Activated CD8-positive, alpha-beta T cell treated with anti-CD3 and anti-CD28 coated beads, Interleukin-2, amount 10 ng/mL, durations not matched to agents 7 days and 5 days (primary cell): ENCODE results near the gene TMOD2. TPM values are rescaled to one million over a fixed set of nuclear protein-coding genes. Genes with fewer than 3 reads are reported as not detected.
"Not testable (repeated sequence)": the region's sequence is repeated elsewhere in the genome, so short reads cannot be mapped to it uniquely, and the experiment has no call there.

Source experiments
- ATAC-seq: fragments of 150-1000 bp; cut with Tn5 transposase; one replicate; pipeline ENCODE4 v1.10.0; 2021; ENCODE audit warnings: moderate library complexity
- CTCF ChIA-PET: fragments of 350-600 bp; sonication (Branson Sonifier 250); formaldehyde crosslinking; loops from one replicate; lab custom pipeline; 2021; ENCODE audit warnings: antibody characterized with exemption; lab: Charles Lee
- POLR2A ChIA-PET: fragments of 350-600 bp; sonication (Branson Sonifier 250); formaldehyde crosslinking; loops from one replicate; lab custom pipeline; 2021; ENCODE audit warnings: antibody characterized with exemption; lab: Charles Lee
- DNase-seq: peaks from one replicate; pipeline ENCODE4 v3.0.0-alpha.2; 2020
- H3K27ac Mint-ChIP-seq: one replicate; pipeline ENCODE4 v1.8.0; 2021; ENCODE audit warnings: mild to moderate bottlenecking, mixed read lengths
- H3K27me3 Mint-ChIP-seq: one replicate; pipeline ENCODE4 v1.8.0; 2021; ENCODE audit warnings: low read depth, mixed read lengths
- H3K36me3 Mint-ChIP-seq: one replicate; pipeline ENCODE4 v1.8.0; 2021; ENCODE audit warnings: low read depth, mixed read lengths
- H3K4me1 Mint-ChIP-seq: one replicate; pipeline ENCODE4 v1.8.0; 2021; ENCODE audit warnings: low read depth, mixed read lengths
- H3K4me3 Mint-ChIP-seq: one replicate; pipeline ENCODE4 v1.8.0; 2021; ENCODE audit warnings: mild to moderate bottlenecking, mixed read lengths
- H3K9me3 Mint-ChIP-seq: one replicate; pipeline ENCODE4 v1.8.0; 2022; ENCODE audit warnings: mixed read lengths; ENCODE audit not compliant: insufficient read depth
- total RNA-seq, 2 experiments: library from RNA; stranded (reverse); gene quantifications; one replicate each; pipeline ENCODE4 v1.2.3, GENCODE V29; 2021

The TMOD2 gene
- total RNA-seq, 2 experiments from 2014 or later, result 12.0 to 12.5 TPM

DNA sequence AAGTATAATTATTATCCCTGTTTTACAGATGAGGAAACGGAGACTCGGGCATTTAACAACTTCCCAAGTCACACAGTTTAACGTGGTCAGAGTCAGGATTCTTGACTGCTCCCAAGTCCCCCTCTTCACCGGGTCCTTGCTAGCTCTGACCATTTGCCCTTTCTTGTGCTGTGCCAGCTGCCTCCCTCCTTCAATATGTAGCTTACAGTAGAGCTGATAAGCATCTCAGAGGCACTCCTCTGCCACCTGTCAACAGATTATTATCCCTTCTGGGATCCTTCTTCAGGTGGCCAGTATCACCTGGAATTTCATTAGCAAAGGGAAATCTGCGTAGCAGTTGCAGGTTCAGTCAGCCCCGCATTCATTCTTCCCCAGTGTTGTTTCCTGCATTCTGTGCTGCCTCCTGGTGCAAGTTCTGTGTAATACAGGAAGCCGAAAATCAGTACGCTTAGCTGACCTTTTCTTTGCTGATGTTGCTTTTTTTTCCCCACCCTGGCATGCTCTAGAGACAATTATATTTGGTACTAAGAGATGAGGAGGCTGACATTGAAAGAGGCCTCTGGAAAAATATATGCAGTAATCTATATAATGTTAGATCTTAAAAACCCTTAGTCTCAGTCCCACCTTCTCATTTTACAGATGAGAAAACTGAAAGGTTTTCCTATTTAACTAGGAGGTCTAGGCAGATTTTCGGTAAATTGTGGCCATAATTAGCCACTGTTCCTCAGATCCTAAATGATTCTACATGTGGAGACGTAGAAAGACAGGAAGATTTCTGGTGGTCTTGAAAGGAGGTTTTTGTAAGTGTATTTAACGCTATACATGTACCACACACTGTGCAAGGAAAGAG lies 24.8 kb downstream of the TMOD2 start:
- POLR2A ChIA-PET, result interaction anchor here (1.7 to 2.5 kb wide), 2 partner anchors 39 to 126 kb away, joined by 4 to 10 read pairs; partner anchors contain the start of gene LYSMD2
- H3K4me3 Mint-ChIP-seq, result no peak overlapping the region
- peak; percentile 64 for DNase-seq
- no peak overlapping the region for H3K27ac Mint-ChIP-seq
- H3K9me3 Mint-ChIP-seq, result no peaks in the 10 kb centered on the region
- CTCF ChIA-PET, result interaction anchor here (0.6 to 6.7 kb wide), 68 partner anchors 9 to 1104 kb away, joined by 3 to 164 read pairs (median 5); partner anchors contain the start of genes DMXL2, LYSMD2, SCG3 and TMOD2
- H3K4me1 Mint-ChIP-seq, result peaks cover 6% of the 10 kb centered on the region
- H3K36me3 Mint-ChIP-seq, result peaks cover 24% of the 10 kb centered on the region
- no peaks in the 10 kb centered on the region for H3K27me3 Mint-ChIP-seq
- no peak for ATAC-seq

DNA sequence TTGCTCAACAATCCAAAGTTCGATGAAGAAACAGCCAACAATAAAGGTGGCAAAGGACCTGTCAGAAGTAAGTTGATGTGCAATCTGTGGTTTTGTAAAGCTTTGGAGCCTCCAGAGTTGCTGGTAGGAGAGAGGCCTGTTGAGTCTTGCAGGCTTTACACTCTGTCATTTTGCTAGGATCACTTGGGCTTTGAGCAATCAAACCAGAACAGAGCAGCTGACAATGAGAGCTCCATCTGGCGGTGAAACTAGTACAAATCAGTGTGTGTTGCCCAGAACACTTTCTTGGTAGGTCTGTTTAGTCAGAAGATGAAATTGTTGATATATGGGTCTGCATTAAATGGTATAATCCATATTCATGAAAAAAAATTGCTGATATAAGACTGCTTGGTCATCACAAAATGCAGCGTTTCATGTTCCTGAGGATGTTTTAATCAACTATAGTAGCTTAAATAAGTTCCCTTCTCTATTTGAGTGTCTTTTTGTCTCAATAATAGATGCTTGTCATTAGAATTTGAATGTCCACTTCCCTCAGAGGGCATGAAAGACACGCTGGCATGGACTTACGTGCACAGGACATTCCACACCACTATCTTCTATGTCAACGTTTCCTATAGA lies 25.7 kb downstream of the TMOD2 start:
- no peak overlapping the region for H3K27ac Mint-ChIP-seq
- peaks cover 9% of the 10 kb centered on the region for H3K4me1 Mint-ChIP-seq
- POLR2A ChIA-PET, result interaction anchor here (1.7 to 2.5 kb wide), 2 partner anchors 40 to 127 kb away, joined by 4 to 10 read pairs; partner anchors contain the start of gene LYSMD2
- no peaks in the 10 kb centered on the region for H3K27me3 Mint-ChIP-seq
- ATAC-seq (peak; percentile 73), DNase-seq (peak; percentile 80)
- no peak overlapping the region for H3K4me3 Mint-ChIP-seq
- H3K9me3 Mint-ChIP-seq, result no peaks in the 10 kb centered on the region
- peaks cover 30% of the 10 kb centered on the region for H3K36me3 Mint-ChIP-seq
- CTCF ChIA-PET, result interaction anchor here (0.6 to 6.7 kb wide), 60 partner anchors 8 to 474 kb away, joined by 3 to 164 read pairs (median 5); partner anchors contain the start of genes DMXL2, LYSMD2, TMOD2 and TMOD3

DNA sequence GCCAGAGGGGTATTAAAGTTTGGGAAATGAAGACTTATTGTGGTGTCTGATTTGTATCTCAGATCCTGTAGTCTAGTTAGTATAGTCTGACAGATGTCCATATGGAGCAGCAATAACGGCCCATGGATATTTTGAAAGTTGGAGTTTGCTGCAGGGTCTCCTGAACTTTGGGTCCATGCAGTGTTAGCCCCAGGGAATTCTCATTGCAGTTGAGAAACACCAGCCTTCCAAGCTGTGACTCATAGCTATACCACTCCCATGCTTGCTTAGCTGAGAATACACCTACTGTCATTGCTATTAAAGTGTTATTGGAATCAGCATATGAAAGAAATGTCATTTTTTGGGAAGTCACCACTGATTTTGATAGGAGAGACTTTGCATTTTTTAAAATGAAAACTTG lies 29.2 kb downstream of the TMOD2 start:
- ChIA-PET CTCF (interaction anchor here (0.8 to 1.9 kb wide), 5 partner anchors 123 to 359 kb away, joined by 3 to 10 read pairs (median 3); no protein-coding TSS in a partner anchor), POLR2A (no interaction called here)
- Mint-ChIP-seq H3K9me3 (no peaks in the 10 kb centered on the region), H3K4me1 (peaks cover 9% of the 10 kb centered on the region), H3K27ac (no peak overlapping the region), H3K27me3 (no peaks in the 10 kb centered on the region), H3K4me3 (no peak overlapping the region), H3K36me3 (peaks cover 39% of the 10 kb centered on the region)
- DNase-seq (no peak), ATAC-seq (no peak)

DNA sequence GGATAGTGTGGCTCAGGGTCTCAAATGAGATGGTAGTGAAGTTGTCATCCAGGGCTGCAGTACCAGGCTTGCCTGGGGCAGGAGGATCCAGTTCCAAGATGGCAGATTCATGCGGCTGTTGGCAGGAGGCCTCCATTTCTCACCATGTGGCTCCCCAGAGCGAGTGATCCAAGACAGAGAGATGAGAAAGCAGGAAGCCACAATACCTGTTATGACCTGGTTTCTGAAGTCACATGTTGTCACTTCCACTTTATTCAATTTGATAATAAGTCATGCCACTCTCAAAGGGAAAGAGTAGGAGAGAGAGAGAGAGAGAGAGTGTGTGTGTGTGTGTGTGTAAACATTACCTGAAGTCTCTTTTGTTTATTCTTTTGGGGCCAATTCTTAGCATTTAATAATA lies 30.1 kb downstream of the TMOD2 start:
- Mint-ChIP-seq H3K27me3 (no peaks in the 10 kb centered on the region), H3K4me1 (peaks cover 4% of the 10 kb centered on the region), H3K4me3 (no peak overlapping the region), H3K36me3 (peaks cover 37% of the 10 kb centered on the region), H3K27ac (no peak overlapping the region), H3K9me3 (no peaks in the 10 kb centered on the region)
- DNase-seq, result no peak
- ChIA-PET CTCF (interaction anchor here (1.2 to 1.9 kb wide), 2 partner anchors 131 to 358 kb away, joined by 3 to 10 read pairs; no protein-coding TSS in a partner anchor), POLR2A (no interaction called here)
- ATAC-seq, result no peak

DNA sequence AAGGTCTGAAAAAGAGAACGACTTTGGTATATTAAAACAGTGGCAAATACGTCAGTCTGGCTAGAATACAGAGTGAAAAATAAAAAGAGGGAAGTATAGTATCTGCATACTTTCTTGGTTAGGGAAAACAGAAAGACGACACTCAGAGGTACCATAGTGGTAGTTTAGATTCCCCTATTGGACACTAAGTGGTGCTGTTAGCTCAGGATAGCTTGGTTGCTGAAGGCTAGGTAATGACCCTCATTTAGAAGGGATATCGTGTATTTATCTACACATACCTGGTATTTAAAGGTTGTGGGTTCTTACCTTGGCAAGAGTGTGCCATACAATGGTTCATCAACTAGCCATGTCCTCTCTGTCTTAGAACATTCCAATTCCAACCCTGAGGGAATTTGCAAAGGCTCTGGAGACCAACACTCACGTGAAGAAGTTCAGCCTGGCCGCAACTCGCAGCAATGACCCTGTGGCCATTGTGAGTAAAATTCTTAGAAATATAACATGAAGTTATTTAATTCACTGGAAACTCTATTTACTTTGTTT lies 31.0 kb downstream of the TMOD2 start:
- peaks cover 3% of the 10 kb centered on the region for H3K4me1 Mint-ChIP-seq
- no peaks in the 10 kb centered on the region for H3K9me3 Mint-ChIP-seq
- ChIA-PET POLR2A (no interaction called here), CTCF (interaction anchor here (1.2 kb wide), 1 partner anchor 133 kb away, joined by 3 read pairs; no protein-coding TSS in a partner anchor)
- H3K4me3 Mint-ChIP-seq, result no peak overlapping the region
- peaks cover 39% of the 10 kb centered on the region for H3K36me3 Mint-ChIP-seq
- H3K27ac Mint-ChIP-seq, result no peak overlapping the region
- no peaks in the 10 kb centered on the region for H3K27me3 Mint-ChIP-seq
- no peak for DNase-seq
- no peak for ATAC-seq

DNA sequence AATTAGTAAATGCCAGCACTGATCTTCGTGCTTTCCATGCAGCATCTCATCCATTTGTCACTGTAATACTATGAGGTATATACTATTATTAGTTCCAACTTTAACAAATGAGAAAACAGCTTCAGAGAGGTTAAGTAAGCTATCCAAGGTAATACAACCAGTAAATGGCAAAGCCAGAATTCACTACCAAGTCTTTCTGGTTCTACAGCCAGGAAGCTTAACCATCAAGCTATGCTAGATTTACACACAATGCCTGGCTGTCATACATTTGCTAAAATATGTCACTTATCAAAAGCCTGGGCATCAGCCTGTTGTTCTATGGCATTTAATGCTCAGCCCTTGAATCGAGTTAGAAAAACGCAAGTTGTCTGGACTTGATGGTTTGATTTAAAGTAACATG lies 32.6 kb downstream of the TMOD2 start:
- POLR2A ChIA-PET, result no interaction called here
- CTCF ChIA-PET, result interaction anchor here (1.2 kb wide), 1 partner anchor 134 kb away, joined by 3 read pairs; no protein-coding TSS in a partner anchor

DNA sequence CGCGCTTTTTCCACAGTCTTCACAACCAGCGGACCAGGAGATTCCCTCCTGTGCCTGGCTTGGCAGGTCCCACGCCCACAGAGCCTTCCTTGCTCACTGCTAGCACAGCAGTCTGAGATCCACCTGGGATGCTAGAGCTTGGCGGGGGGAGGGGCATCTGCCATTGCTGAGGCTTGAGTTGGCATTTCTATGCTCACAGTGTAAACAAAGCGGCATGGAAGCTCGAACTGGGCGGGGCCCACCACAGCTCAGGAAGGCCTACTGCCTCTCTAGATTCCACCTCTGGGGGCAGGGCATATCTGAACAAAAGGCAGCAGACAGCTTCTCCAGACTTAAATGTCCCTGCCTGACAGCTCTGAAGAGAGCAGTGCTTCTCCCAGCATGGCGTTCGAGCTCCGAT lies 35.7 kb downstream of the TMOD2 start:
- peaks cover 28% of the 10 kb centered on the region for H3K36me3 Mint-ChIP-seq
- H3K27ac Mint-ChIP-seq, H3K4me1 Mint-ChIP-seq, H3K27me3 Mint-ChIP-seq, H3K4me3 Mint-ChIP-seq, DNase-seq, H3K9me3 Mint-ChIP-seq, ATAC-seq, POLR2A ChIA-PET: not testable (repeated sequence)
- CTCF ChIA-PET, result interaction anchor here (1.2 kb wide), 1 partner anchor 10 kb away, joined by 4 read pairs; no protein-coding TSS in a partner anchor

More for the DNA sequence above, 32.6 kb downstream of the TMOD2 start:
- Mint-ChIP-seq H3K4me1 (peaks cover 3% of the 10 kb centered on the region), H3K4me3 (no peak overlapping the region), H3K27me3 (no peaks in the 10 kb centered on the region), H3K27ac (no peak overlapping the region), H3K36me3 (peaks cover 39% of the 10 kb centered on the region), H3K9me3 (no peaks in the 10 kb centered on the region)
- DNase-seq (no peak), ATAC-seq (no peak)

DNA sequence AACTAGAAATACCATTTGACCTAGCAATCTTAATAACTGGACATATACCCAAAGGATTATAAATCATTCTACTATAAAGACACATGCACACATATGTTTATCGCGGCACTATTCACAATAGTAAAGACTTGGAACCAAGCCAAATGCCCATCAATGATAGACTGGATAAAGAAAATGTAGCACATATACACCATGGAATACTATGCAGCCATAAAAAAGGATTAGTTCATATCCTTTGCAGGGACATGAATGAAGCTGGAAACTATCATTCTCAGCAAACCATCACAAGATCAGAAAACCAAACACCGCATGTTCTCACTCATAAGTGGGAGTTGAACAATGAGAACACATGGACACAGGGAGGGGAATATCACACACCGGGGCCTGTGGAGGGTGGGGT lies 41.1 kb downstream of the TMOD2 start:
- H3K4me1 Mint-ChIP-seq, CTCF ChIA-PET, DNase-seq, H3K27ac Mint-ChIP-seq, H3K27me3 Mint-ChIP-seq, H3K4me3 Mint-ChIP-seq, H3K36me3 Mint-ChIP-seq, H3K9me3 Mint-ChIP-seq, ATAC-seq, POLR2A ChIA-PET: not testable (repeated sequence)

DNA sequence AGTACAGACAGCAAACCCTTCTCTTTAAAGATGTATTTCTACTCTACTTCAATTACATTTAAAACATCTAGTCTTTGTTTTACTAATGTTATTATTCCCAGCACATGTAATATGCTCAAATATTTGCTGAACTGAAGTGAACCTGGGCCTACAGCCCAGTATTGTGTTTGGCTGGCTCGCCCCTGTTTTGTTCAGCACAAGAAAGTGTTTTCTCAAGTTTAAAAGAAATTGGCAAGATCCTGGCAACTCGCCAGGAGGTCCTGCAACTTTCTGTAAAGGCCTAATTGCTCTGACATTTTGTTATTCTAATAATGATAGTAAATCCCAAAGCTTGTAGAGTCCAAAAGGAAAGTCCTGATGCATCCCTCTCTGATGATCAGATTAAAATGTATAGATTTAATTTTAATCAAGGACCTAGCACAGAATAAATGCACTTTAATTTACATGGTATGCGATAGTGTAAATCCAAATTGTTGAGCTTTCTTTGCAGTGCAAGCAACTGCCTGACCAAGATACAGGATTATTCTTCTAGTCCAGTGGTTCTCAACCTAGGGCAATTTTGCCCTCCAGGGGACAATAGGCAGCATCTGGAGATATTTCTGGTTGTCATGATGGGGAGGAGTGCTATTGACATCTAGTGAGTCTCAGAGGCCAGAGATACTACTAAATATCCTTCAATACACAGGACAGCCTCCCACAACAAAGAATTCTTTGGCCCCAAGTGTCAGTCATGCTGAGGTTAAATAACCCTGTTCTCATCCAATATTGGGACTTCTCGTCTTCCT lies 42.3 kb downstream of the TMOD2 start:
- no peaks in the 10 kb centered on the region for H3K27me3 Mint-ChIP-seq
- H3K9me3 Mint-ChIP-seq, result no peaks in the 10 kb centered on the region
- no peak overlapping the region for H3K4me3 Mint-ChIP-seq
- H3K36me3 Mint-ChIP-seq, result no peaks in the 10 kb centered on the region
- H3K4me1 Mint-ChIP-seq, result peaks cover 8% of the 10 kb centered on the region
- ChIA-PET CTCF (no interaction called here), POLR2A (no interaction called here)
- ATAC-seq, result no peak
- DNase-seq, result no peak
- no peak overlapping the region for H3K27ac Mint-ChIP-seq

DNA sequence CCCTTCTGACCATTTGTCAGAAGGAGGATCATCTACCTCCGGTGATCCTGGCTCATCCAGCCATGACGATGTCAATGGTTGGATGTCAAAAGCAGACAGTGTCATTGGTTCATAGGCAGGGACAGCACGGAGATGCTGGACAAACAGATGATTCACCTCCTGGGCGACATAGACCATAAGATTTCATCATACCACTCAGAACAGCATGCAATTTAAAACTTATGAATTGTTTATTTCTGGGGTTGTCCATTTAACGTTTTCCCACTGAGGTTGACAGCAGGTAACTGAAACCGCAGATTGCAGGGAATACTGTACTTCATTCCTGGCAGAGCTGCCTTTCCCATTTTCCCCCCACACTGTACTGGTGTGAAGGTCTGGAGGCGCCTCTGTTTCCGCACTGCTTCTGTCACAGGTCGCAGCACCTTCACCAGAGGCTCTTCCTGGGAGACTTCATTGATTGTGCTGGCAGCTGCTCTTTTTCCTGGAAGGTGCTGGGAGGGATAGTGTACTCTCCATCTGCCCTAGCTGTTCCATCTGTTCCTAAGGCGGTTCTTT lies 45.5 kb downstream of the TMOD2 start:
- ATAC-seq (no peak), DNase-seq (no peak)
- no peak overlapping the region for H3K27ac Mint-ChIP-seq
- H3K9me3 Mint-ChIP-seq, result no peaks in the 10 kb centered on the region
- POLR2A ChIA-PET, result no interaction called here
- H3K4me1 Mint-ChIP-seq, result peaks cover 11% of the 10 kb centered on the region
- H3K36me3 Mint-ChIP-seq, result peaks cover 6% of the 10 kb centered on the region
- no peaks in the 10 kb centered on the region for H3K27me3 Mint-ChIP-seq
- no peak overlapping the region for H3K4me3 Mint-ChIP-seq
- CTCF ChIA-PET, result interaction anchor here (0.7 kb wide), 1 partner anchor 20 kb away, joined by 3 read pairs; no protein-coding TSS in a partner anchor

DNA sequence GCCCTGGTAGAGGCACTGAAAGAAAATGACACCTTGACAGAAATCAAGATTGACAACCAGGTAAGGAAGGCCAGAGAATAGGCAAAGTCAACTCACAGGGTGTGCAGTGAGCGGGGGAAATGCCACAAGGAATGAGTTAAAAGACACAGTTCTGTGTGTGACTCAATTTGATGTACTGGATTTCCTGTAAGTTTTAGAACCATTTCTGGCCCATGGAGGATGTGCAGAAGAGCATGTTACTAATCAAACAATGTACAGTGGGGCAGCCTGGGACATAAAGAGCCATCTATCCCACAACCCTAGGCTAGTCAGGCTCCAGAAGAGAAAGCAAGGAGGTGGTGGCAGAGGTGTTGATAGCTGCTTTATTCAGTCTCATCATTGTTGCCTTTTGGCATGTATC lies 46.9 kb downstream of the TMOD2 start:
- Mint-ChIP-seq H3K9me3 (no peaks in the 10 kb centered on the region), H3K27me3 (no peaks in the 10 kb centered on the region), H3K4me1 (peaks cover 11% of the 10 kb centered on the region), H3K27ac (no peak overlapping the region), H3K36me3 (peaks cover 6% of the 10 kb centered on the region), H3K4me3 (no peak overlapping the region)
- ATAC-seq, result no peak
- CTCF ChIA-PET, result no interaction called here
- no peak for DNase-seq
- POLR2A ChIA-PET, result no interaction called here
